Psoas muscle (tissue), 8 donors: ENCODE data around the gene ELMO1. TPM values are rescaled to one million over a fixed set of nuclear protein-coding genes. Genes with fewer than 3 reads are reported as not detected.

Experiments
- ATAC-seq, 4 donors: fragments of 200-7000 bp; cut with Tn5 transposase; one replicate each; pipeline ENCODE4 v1.9.1; 2020; ENCODE audit warnings: moderate library complexity in 3 of 4, mild to moderate bottlenecking in 2 of 4
- DNase-seq, 2 donors: peaks; one replicate each; pipeline ENCODE4 v3.0.0-alpha.2; 2020
- H3K27ac ChIP-seq: fragments of 200-600 bp; one replicate; pipeline ENCODE4 v1.8.0; 2022
- H3K27me3 ChIP-seq, 3 donors: fragments of 200-600 bp in 1 of 3; one replicate each; pipeline versions ENCODE4 v1.6.1 to v1.8.0; 2013 to 2022; ENCODE audit warnings: low read length in 2 of 3, mild to moderate bottlenecking in 2 of 3, moderate library complexity in 1 of 3; ENCODE audit not compliant: insufficient read depth in 3 of 3
- H3K36me3 ChIP-seq, 2 donors: fragments of 200-600 bp in 1 of 2; one replicate each; pipeline versions ENCODE4 v1.6.1 to v1.8.0; 2013 to 2022; ENCODE audit warnings: low read depth in 1 of 2, mild to moderate bottlenecking in 1 of 2, moderate library complexity in 1 of 2; ENCODE audit not compliant: insufficient read depth in 1 of 2
- H3K4me1 ChIP-seq: fragments of 200-600 bp; one replicate; pipeline ENCODE4 v1.8.0; 2022
- H3K4me3 ChIP-seq: fragments of 200-600 bp; one replicate; pipeline ENCODE4 v1.8.0; 2022; ENCODE audit warnings: mild to moderate bottlenecking
- H3K9me3 ChIP-seq: fragments of 200-600 bp; one replicate; pipeline ENCODE4 v1.8.0; 2022
- CTCF ChIP-seq: fragments of 200-600 bp; IDR thresholded peaks from one replicate; pipeline ENCODE4 v1.8.0; 2022; ENCODE audit warnings: antibody characterized with exemption
- WGBS, 3 donors: extraction: QIAGEN DNeasy Blood & Tissue Kit; methylation state at CpG; one replicate each; pipeline versions ENCODE4 v1.1.6 to v1.1.7; 2013; 5-methylcytosine and 5-hydroxymethylcytosine counted together
- intact Hi-C, 2 donors: fragments of 100-400 bp; cut with DNase I; formaldehyde crosslinking; loops; one replicate each; pipeline versions ENCODE4 v1.11.0 to v1.14.2; 2022
- polyA plus RNA-seq, 3 donors: library from polyadenylated mRNA; stranded (reverse); fragments of 200-250 nt; gene quantifications; one replicate each; pipeline ENCODE4 v1.2.3, GENCODE V29; 2013
- total RNA-seq, 4 donors: library from RNA; stranded (reverse); fragmentation: NEBNext Ultra II Directional in 2 of 4; extraction: Animal tissue kit (Norgen Biotek cat#: 25700) in 2 of 4; gene quantifications; one replicate each; pipeline versions ENCODE4 v1.2.1 to v1.2.4, GENCODE V29; 2021 to 2023
- donor health status: healthy with polysubstance abuse.
- donor health status: DM: no; HTN: no; CAD: no; lungs with moderate emphysema.
- donor health status: Bipolar disorder and iron deficiency.
- donor health status: healthy.
- donor health status: DM: yes; HTN: yes; CAD: no.
- donor health status: DM: no; HTN: no; CAD: no.
- donor health status: DM: no; HTN: no; CAD: no.
- donor health status: DM: yes; HTN: yes; CAD: no.

ELMO1 gene
- total and polyA plus RNA-seq, 7 donors: 2.8 to 8.1 (median 6.9) TPM

GRCh38 chr7:37013771-37014170, 434.9 kb downstream of the ELMO1 start:
- no peaks in the 10 kb centered on the region for H3K9me3 ChIP-seq
- DNase-seq: no peak
- 78 to 93% (median 82%) methylated on average over 4 of the region's 4 CpGs for WGBS, 3 donors
- H3K4me1 ChIP-seq: no peaks in the 10 kb centered on the region
- TF ChIP-seq CTCF: no peak
- no peak for ATAC-seq
- intact Hi-C loops: no loop called here
- no peaks in the 10 kb centered on the region for H3K27me3 ChIP-seq
- no peak overlapping the region for H3K4me3 ChIP-seq
- no peaks in the 10 kb centered on the region for H3K36me3 ChIP-seq
- H3K27ac ChIP-seq: no peak overlapping the region

- no peak for TF ChIP-seq CTCF
- DNase-seq: no peak
- WGBS, 3 donors: 78 to 93% (median 79%) methylated on average over 3 of the region's 3 CpGs
- H3K27me3 ChIP-seq: no peaks in the 10 kb centered on the region
- intact Hi-C loops: no loop called here
- no peak overlapping the region for H3K4me3 ChIP-seq
- H3K9me3 ChIP-seq: no peaks in the 10 kb centered on the region
- H3K36me3 ChIP-seq: no peaks in the 10 kb centered on the region
- no peak for ATAC-seq
- no peak overlapping the region for H3K27ac ChIP-seq
- no peaks in the 10 kb centered on the region for H3K4me1 ChIP-seq
Observed at GRCh38 chr7:37011151-37011890, 437.3 kb downstream of the ELMO1 start.

GRCh38 chr7:37009125-37009675, 439.5 kb downstream of the ELMO1 start:
- DNase-seq: no peak
- Histone ChIP-seq H3K9me3 (no peaks in the 10 kb centered on the region), H3K27ac (no peak overlapping the region), H3K4me1 (no peaks in the 10 kb centered on the region), H3K36me3 (no peaks in the 10 kb centered on the region), H3K4me3 (no peak overlapping the region), H3K27me3 (no peaks in the 10 kb centered on the region)
- TF ChIP-seq CTCF: no peak
- no peak for ATAC-seq
- intact Hi-C loops: no loop called here
- 40 to 54% (median 41%) methylated on average over 4 of the region's 4 CpGs for WGBS, 3 donors

GRCh38 chr7:37007691-37008090, 441.0 kb downstream of the ELMO1 start:
- H3K4me3 ChIP-seq: no peak overlapping the region
- H3K27ac ChIP-seq: no peak overlapping the region
- H3K27me3 ChIP-seq: no peaks in the 10 kb centered on the region
- no peaks in the 10 kb centered on the region for H3K4me1 ChIP-seq
- intact Hi-C loops: no loop called here
- H3K9me3 ChIP-seq: no peaks in the 10 kb centered on the region
- 51 to 62% (median 51%) methylated on average over 3 of the region's 3 CpGs for WGBS, 3 donors
- no peak for DNase-seq
- no peak for ATAC-seq
- no peaks in the 10 kb centered on the region for H3K36me3 ChIP-seq
- no peak for TF ChIP-seq CTCF
